HCT116 (cell line): Measurements from ENCODE around the gene THBS1.

Source experiments
- CEBPB ChIP-seq: IDR thresholded peaks from 2 replicates; pipeline ENCODE4 v1.6.1; 2012; ENCODE audit warnings: low read depth
- EZH2 ChIP-seq: fragments of 200-600 bp; sonication (generic); IDR thresholded peaks from 2 replicates; pipeline ENCODE4 v1.6.1; 2017; ENCODE audit warnings: antibody characterized with exemption, mixed run types
- EZH2phosphoT487 ChIP-seq: fragments of 200-600 bp; IDR thresholded peaks from 2 replicates; pipeline ENCODE4 v1.6.1; 2018; ENCODE audit warnings: antibody characterized with exemption, borderline replicate concordance
- POLR2A ChIP-seq: IDR thresholded peaks from 2 replicates; pipeline ENCODE4 v1.7.0; 2011; ENCODE audit warnings: borderline replicate concordance; ENCODE audit not compliant: insufficient read depth, insufficient read length; ENCODE audit errors: extremely low read depth
- POLR2AphosphoS5 ChIP-seq: IDR thresholded peaks from 2 replicates; pipeline ENCODE4 v1.6.1; 2011; ENCODE audit warnings: mild to moderate bottlenecking, low read depth, low read length, moderate library complexity
- RAD21 ChIP-seq: IDR thresholded peaks from 2 replicates; pipeline ENCODE4 v1.6.1; 2012; ENCODE audit warnings: low read depth, mild to moderate bottlenecking
- SP1 ChIP-seq: IDR thresholded peaks from 2 replicates; pipeline ENCODE4 v1.6.1; 2012; ENCODE audit warnings: low read depth
- SRF ChIP-seq: IDR thresholded peaks from 2 replicates; pipeline ENCODE4 v1.6.1; 2012; ENCODE audit warnings: low read depth
- TCF7L2 ChIP-seq: IDR thresholded peaks from 2 replicates; pipeline ENCODE4 v1.7.0; 2011; ENCODE audit warnings: borderline replicate concordance, inconsistent platforms; ENCODE audit not compliant: insufficient read depth, insufficient read length; ENCODE audit errors: extremely low read depth
- ZFX ChIP-seq: fragments of 450-650 bp; IDR thresholded peaks from 2 replicates; pipeline ENCODE4 v1.6.1; 2017
- TF ChIP-seq, protein P1 (sequence below), 3 experiments: fragments of 200-600 bp in 1 of 3; sonication (generic) in 1 of 3; IDR thresholded peaks in 2 of 3; conservative IDR thresholded peaks in 1 of 3; 2 replicates each; pipeline ENCODE4 v1.5.1; 2012 to 2017; ENCODE audit warnings: low read depth in 2 of 3, low read length in 2 of 3, antibody characterized with exemption in 1 of 3, borderline replicate concordance in 1 of 3, control low read depth in 1 of 3, mild to moderate bottlenecking in 1 of 3, mixed read lengths in 1 of 3, mixed run types in 1 of 3, moderate library complexity in 1 of 3; ENCODE audit not compliant: insufficient read depth in 1 of 3
- TF ChIP-seq, protein P2 (sequence below): IDR thresholded peaks from 2 replicates; pipeline ENCODE4 v1.6.1; 2012; ENCODE audit warnings: low read depth
- TF ChIP-seq, protein P3 (sequence below): IDR thresholded peaks from 2 replicates; pipeline ENCODE4 v1.6.1; 2012

DNA sequence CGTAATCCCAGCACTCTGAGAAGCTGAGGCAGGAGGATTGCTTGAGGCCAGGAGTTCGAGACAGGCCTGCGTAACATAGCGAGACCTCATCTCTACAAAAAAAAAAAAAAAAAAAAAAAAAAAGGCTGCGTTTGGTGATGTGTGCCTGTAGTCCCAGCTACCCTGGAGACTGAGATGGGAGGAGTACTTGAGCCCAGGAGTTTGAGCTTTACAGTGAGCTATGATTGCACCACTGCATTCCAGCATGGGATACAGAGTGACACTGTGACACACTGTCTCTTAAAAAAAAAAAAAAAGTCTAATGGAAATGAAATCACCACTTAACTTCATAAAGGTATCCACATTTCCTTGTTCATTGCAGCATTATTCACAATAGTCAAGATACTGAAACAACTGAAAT, 65.5 kb downstream of the THBS1 start:
- TF ChIP-seq SRF (no peak), SP1 (no peak), POLR2AphosphoS5 (no peak), RAD21 (no peak), ZFX (no peak), CEBPB (no peak), POLR2A (no peak), EZH2 (no peak), EZH2phosphoT487 (no peak), TCF7L2 (no peak)
- TF ChIP-seq, protein P1, sequence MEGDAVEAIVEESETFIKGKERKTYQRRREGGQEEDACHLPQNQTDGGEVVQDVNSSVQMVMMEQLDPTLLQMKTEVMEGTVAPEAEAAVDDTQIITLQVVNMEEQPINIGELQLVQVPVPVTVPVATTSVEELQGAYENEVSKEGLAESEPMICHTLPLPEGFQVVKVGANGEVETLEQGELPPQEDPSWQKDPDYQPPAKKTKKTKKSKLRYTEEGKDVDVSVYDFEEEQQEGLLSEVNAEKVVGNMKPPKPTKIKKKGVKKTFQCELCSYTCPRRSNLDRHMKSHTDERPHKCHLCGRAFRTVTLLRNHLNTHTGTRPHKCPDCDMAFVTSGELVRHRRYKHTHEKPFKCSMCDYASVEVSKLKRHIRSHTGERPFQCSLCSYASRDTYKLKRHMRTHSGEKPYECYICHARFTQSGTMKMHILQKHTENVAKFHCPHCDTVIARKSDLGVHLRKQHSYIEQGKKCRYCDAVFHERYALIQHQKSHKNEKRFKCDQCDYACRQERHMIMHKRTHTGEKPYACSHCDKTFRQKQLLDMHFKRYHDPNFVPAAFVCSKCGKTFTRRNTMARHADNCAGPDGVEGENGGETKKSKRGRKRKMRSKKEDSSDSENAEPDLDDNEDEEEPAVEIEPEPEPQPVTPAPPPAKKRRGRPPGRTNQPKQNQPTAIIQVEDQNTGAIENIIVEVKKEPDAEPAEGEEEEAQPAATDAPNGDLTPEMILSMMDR (IDR thresholded peaks at IDR 0.05 in 2 of 3, conservative IDR thresholded peaks at IDR 0.05 in 1 of 3; ENCODE audit: borderline replicate concordance in 1 of 3, insufficient read depth in 1 of 3, low read depth in 2 of 3, low read length in 2 of 3), result no peak
- TF ChIP-seq, protein P2, sequence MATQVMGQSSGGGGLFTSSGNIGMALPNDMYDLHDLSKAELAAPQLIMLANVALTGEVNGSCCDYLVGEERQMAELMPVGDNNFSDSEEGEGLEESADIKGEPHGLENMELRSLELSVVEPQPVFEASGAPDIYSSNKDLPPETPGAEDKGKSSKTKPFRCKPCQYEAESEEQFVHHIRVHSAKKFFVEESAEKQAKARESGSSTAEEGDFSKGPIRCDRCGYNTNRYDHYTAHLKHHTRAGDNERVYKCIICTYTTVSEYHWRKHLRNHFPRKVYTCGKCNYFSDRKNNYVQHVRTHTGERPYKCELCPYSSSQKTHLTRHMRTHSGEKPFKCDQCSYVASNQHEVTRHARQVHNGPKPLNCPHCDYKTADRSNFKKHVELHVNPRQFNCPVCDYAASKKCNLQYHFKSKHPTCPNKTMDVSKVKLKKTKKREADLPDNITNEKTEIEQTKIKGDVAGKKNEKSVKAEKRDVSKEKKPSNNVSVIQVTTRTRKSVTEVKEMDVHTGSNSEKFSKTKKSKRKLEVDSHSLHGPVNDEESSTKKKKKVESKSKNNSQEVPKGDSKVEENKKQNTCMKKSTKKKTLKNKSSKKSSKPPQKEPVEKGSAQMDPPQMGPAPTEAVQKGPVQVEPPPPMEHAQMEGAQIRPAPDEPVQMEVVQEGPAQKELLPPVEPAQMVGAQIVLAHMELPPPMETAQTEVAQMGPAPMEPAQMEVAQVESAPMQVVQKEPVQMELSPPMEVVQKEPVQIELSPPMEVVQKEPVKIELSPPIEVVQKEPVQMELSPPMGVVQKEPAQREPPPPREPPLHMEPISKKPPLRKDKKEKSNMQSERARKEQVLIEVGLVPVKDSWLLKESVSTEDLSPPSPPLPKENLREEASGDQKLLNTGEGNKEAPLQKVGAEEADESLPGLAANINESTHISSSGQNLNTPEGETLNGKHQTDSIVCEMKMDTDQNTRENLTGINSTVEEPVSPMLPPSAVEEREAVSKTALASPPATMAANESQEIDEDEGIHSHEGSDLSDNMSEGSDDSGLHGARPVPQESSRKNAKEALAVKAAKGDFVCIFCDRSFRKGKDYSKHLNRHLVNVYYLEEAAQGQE, result no peak
- TF ChIP-seq, protein P3, sequence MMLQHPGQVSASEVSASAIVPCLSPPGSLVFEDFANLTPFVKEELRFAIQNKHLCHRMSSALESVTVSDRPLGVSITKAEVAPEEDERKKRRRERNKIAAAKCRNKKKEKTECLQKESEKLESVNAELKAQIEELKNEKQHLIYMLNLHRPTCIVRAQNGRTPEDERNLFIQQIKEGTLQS, result no peak
